Rectal smooth muscle tissue (tissue), 1 donor: ENCODE measurements around the gene ZBTB34.
A peak's percentile ranks its signal among the peaks of the same experiment; 100 is the strongest.
"Not testable (repeated sequence)": the region's sequence is repeated elsewhere in the genome, so short reads cannot be mapped to it uniquely, and the experiment has no call there.

Experiments used
- H3K27ac ChIP-seq: one replicate; pipeline ENCODE4 v1.7.0; 2013; ENCODE audit warnings: low read depth, low read length, inconsistent platforms
- H3K27me3 ChIP-seq: one replicate; pipeline ENCODE4 v1.7.0; 2013; ENCODE audit warnings: low read length; ENCODE audit not compliant: control insufficient read depth, insufficient read depth
- H3K36me3 ChIP-seq: one replicate; pipeline ENCODE4 v1.7.0; 2013; ENCODE audit warnings: low read length; ENCODE audit not compliant: control insufficient read depth, insufficient read depth
- H3K4me1 ChIP-seq: one replicate; pipeline ENCODE4 v1.7.0; 2013; ENCODE audit warnings: low read length; ENCODE audit not compliant: control insufficient read depth, insufficient read depth
- H3K4me3 ChIP-seq: one replicate; pipeline ENCODE4 v1.7.0; 2013; ENCODE audit warnings: low read length
- H3K9ac ChIP-seq: one replicate; pipeline ENCODE4 v1.7.0; 2013; ENCODE audit warnings: low read length

ZBTB34 gene, protein sequence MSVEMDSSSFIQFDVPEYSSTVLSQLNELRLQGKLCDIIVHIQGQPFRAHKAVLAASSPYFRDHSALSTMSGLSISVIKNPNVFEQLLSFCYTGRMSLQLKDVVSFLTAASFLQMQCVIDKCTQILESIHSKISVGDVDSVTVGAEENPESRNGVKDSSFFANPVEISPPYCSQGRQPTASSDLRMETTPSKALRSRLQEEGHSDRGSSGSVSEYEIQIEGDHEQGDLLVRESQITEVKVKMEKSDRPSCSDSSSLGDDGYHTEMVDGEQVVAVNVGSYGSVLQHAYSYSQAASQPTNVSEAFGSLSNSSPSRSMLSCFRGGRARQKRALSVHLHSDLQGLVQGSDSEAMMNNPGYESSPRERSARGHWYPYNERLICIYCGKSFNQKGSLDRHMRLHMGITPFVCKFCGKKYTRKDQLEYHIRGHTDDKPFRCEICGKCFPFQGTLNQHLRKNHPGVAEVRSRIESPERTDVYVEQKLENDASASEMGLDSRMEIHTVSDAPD

DNA sequence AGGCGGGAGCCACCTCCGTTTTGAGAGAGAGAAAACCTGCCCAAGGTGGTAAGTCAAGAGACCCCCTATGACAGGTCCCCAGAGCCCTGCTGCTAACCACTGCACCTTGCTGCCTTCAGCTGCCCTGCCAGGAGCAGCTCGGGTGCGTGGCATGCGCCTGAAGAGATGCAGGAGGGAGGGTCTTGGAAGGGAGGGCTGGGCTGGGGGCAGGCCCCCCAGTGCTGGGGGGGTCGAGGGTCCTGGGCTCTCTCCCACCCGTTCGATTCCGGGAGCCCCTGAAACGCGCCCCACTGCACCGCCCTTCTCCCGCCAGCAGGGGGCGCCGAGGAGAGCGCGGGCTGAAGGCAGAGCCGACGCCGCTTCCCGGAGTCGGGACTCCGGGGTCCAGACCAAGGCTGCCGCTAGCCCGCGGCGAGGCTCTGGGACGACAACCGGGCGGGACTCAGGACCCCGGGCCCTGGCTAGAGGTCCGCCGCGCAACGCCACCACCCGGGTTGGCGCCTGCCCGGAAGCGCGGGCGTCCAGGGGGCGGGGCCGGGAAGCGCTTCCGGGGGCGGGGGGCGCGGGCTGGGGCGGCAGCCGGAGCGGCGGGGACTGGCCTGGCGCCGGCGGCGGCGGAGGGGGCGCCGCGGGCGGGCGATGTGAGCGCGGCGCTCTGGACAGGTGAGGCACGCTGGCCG lies at the start of gene ZBTB34:
TSS of gene ZBTB34 (plus strand) at position 563 of the 680 bp plus-strand sequence. CDS start 18,761 bp downstream, outside the sequence.
- Histone ChIP-seq H3K36me3 (no peaks in the 10 kb centered on the region), H3K4me3 (peak within 1 kb of the TSS; percentile 87), H3K9ac (peak within 1 kb of the TSS; percentile 36), H3K4me1 (peaks cover 9% of the 10 kb centered on the region), H3K27ac (peak within 1 kb of the TSS; percentile 90), H3K27me3 (no peaks in the 10 kb centered on the region)

DNA sequence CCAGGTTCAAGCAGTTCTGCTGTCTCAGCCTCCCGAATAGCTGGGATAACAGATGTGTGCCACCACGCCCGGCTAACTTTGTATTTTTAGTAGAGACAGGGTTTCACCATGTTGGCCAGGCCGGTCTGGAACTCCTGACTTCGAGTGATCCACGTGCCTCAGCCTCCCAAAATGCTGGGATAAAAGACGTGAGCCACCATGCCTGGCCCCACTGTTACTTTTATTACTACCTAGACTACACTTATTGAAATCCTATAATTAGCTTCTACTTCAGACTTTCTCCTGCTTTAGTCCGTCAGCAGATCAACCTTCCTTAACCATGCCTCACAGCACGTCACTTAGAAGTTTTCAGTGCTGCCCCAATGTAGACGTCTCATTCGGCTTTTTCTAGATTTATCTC lies 47.4 kb upstream of the ZBTB34 start:
- Histone ChIP-seq H3K27me3 (no peaks in the 10 kb centered on the region), H3K27ac (no peak overlapping the region), H3K4me1 (no peaks in the 10 kb centered on the region), H3K4me3 (no peak overlapping the region), H3K9ac (no peak overlapping the region), H3K36me3 (peaks cover 2% of the 10 kb centered on the region)

DNA sequence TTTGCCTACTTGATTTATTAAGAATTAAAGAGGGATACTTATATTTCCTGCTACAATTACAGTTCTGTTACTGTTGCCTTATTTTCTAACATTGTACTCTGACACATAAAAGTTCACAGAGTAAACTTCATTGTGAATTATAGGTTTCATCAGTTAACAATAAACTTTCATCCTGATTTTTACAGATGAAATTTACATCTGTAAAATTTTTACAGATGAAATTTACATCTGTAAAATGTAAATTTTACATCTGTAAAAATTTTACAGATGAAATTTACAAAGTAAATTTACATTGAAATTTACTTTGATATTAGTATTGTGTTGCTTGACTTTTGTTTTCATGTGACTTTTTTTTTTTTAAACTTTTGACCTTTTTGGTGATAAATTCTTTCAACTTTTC lies 46.3 kb upstream of the ZBTB34 start:
- Histone ChIP-seq H3K36me3 (peaks cover 5% of the 10 kb centered on the region), H3K4me3 (no peak overlapping the region), H3K9ac (no peak overlapping the region), H3K27me3 (no peaks in the 10 kb centered on the region), H3K27ac (no peak overlapping the region), H3K4me1 (no peaks in the 10 kb centered on the region)

DNA sequence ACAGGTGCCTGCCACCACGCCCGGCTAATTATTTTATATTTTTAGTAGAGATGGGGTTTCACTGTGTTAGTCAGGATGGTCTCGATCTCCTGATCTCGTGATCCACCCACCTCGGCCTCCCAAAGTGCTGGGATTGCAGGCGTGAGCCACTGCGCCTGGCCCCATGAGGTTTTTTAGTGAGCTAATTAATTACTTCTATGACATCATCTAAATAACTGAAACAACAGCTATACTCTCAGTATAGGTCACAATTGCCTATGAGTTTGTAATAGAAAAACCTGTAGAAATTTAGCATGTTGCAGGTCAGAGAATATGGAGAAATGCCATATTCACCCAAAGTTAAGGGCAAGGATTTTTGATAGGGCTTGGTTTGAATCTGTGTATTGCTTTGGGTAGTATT lies 42.8 kb upstream of the ZBTB34 start:
- H3K4me3 ChIP-seq, H3K9ac ChIP-seq, H3K27me3 ChIP-seq, H3K27ac ChIP-seq, H3K36me3 ChIP-seq, H3K4me1 ChIP-seq: not testable (repeated sequence)

DNA sequence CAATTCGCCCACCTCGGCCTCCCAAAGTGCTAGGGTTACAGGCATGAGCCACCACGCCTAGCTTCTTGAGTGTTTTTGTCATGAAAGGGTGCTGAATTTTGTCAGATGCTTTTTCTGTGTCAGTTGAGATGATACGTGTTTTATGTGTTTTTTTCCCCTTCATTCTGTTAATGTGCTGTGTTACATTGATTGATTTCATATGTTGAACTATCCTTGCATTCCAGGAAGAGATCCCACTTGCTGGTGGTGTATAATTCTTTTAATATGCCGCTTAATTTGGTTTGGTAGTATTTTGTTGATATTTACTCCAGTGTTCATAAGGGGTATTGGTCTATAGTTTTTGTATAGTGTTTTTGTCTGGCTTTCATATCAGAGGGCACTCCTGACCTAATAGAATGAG lies 42.0 kb upstream of the ZBTB34 start:
- Histone ChIP-seq H3K4me1 (no peaks in the 10 kb centered on the region), H3K4me3 (no peak overlapping the region), H3K27me3 (no peaks in the 10 kb centered on the region), H3K27ac (no peak overlapping the region), H3K9ac (no peak overlapping the region), H3K36me3 (peaks cover 2% of the 10 kb centered on the region)

DNA sequence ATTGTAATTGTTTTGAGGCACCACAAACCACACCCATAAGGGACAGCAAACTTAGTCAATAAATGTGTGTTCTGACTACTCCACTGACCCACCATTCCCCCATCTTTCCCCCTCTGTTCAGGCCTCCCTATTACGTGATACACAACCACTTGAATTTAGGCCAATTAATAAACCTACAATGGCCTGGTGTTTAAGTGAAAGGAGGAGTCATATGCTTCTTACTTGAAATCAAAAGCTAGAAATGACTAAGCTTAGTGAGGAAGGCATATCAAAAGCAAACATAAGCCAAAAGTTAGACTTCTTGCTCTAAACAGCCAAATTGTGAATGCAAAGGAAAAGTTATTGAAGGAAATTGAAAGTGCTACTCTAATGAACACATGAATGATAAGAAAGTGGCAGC lies 41.0 kb upstream of the ZBTB34 start:
- Histone ChIP-seq H3K27ac (no peak overlapping the region), H3K36me3 (peaks cover 2% of the 10 kb centered on the region), H3K4me3 (no peak overlapping the region), H3K4me1 (no peaks in the 10 kb centered on the region), H3K9ac (no peak overlapping the region), H3K27me3 (no peaks in the 10 kb centered on the region)

DNA sequence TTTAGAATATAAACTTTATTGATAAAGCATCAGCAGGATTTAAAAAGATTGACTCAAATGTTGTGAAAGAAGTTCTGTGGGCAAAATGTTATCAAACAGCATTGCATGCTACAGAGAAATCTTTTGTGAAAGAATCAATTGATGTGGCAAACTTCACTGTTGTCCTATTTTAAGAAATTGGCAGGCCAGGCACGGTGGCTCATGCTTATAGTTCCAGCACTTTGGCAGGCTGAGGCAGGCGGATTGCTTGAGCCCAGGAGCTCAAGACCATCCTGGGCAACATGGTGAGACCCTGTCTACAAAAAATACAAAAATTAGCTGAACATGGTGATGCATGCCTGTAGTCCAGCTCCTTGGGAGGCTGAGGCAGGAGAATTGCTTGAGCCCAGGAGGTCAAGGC lies 38.2 kb upstream of the ZBTB34 start:
- Histone ChIP-seq H3K4me1 (no peaks in the 10 kb centered on the region), H3K9ac (no peak overlapping the region), H3K27me3 (no peaks in the 10 kb centered on the region), H3K4me3 (no peak overlapping the region), H3K36me3 (peaks cover 6% of the 10 kb centered on the region), H3K27ac (no peak overlapping the region)

DNA sequence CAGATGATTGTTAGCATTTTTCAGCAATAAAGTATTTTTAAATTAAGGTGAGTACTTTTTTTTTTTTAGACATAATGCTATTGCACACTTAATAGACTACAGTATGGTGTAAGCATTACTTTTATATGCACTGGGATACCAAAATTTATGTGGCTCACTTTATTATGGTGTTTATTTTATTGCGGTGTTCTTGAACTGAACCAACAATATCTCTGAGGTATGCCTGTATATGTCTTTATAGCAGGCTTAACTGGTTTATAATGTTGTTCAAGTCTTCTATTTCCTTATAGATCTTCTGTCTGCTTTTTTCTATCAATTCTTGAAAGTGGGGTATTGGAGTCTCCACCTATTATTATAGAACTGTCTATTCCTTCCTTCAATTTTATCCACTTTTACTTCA lies 37.6 kb upstream of the ZBTB34 start:
- H3K4me1 ChIP-seq: no peaks in the 10 kb centered on the region
- H3K27ac ChIP-seq: no peak overlapping the region
- H3K36me3 ChIP-seq: peaks cover 8% of the 10 kb centered on the region
- H3K9ac ChIP-seq: no peak overlapping the region
- H3K27me3 ChIP-seq: no peaks in the 10 kb centered on the region
- H3K4me3 ChIP-seq: no peak overlapping the region

DNA sequence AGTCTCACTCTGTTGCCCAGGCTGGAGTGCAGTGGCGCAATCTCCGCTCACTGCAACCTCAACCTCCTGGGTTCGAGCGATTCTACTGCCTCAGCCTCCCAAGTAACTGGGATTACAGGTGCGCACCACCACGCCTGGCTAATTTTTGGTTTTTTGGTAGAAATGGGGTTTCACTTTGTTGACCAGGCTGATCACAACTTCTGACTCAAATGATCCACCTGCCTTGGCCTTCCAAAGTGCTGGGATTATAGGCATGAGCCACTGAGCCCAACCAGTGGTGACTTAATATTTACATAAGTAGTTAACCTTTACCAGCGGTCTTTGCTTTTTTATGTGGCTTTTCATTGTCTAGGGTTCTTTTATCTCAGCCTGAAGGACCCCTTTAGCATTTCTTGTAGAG lies 36.4 kb upstream of the ZBTB34 start:
- not testable (repeated sequence) for H3K9ac ChIP-seq, H3K4me1 ChIP-seq, H3K27ac ChIP-seq, H3K4me3 ChIP-seq, H3K27me3 ChIP-seq, H3K36me3 ChIP-seq

DNA sequence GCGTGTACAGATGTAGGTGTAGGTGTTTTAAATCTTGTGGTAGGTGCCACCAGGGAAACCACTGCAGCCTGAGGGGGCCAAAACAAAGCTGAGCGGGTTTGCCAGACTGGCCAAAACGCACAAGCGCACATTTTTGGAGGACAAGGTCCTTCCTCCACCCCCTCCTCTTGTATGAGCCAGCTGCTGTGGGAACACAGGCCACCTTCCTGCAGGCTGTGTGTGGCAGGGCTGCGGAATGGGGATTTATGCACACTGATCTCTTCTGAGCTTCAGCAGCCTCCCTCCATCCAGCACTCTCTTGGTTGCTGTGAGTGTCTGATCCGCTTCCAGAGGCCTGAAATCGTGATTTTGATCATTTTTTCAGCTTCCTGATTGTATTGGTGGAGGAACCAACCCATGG lies 33.2 kb upstream of the ZBTB34 start:
- H3K9ac ChIP-seq: no peak overlapping the region

DNA sequence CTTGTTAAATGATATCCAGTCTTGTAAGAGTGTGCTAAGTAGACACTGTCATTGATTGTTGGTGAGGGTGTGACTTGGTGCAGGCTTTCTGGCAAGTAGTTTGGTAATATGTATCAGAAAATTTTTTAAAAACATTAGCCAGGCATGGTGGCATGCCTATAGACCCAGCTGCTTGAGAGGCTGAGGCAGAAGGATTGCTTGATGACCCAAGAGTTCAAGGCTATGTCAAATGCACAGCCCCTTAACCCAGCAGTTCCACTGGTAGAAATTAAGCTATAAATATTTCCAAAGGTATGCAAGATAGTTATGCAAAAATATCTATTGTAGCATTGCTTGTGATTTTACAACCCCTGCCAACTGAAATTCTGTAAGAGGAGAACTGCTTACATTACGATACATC lies 31.4 kb upstream of the ZBTB34 start:
- H3K36me3 ChIP-seq: peaks cover 20% of the 10 kb centered on the region
- H3K4me1 ChIP-seq: no peaks in the 10 kb centered on the region
- no peak overlapping the region for H3K27ac ChIP-seq

More for the DNA sequence above, 33.2 kb upstream of the ZBTB34 start:
- Histone ChIP-seq H3K27me3 (no peaks in the 10 kb centered on the region), H3K27ac (no peak overlapping the region), H3K36me3 (peaks cover 6% of the 10 kb centered on the region), H3K4me3 (no peak overlapping the region), H3K4me1 (no peaks in the 10 kb centered on the region)

DNA sequence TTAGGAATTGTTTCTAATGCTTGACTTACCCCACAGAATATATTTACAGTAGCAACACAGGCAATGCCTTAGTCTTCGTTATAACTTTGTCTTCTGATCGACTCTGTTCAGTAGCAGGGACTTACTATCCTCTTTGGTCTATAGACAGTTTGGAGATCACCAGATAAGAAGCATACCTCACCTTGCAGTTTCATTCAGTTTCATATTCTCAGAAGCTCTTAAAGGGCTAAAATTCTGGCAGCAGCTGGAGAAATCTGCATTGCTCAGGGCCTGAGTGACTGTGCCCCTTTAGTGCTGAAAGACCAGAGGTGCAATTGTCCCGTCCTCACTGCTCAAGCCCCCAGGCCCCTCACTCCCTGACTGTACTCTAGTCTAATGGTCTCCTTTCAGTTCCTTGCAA lies 29.6 kb upstream of the ZBTB34 start:
- Histone ChIP-seq H3K27ac (no peak overlapping the region), H3K4me3 (no peak overlapping the region), H3K27me3 (no peaks in the 10 kb centered on the region), H3K36me3 (peaks cover 26% of the 10 kb centered on the region), H3K4me1 (no peaks in the 10 kb centered on the region), H3K9ac (no peak overlapping the region)

More for the DNA sequence above, 31.4 kb upstream of the ZBTB34 start:
- H3K4me3 ChIP-seq: no peak overlapping the region
- no peaks in the 10 kb centered on the region for H3K27me3 ChIP-seq
- H3K9ac ChIP-seq: no peak overlapping the region
